ENCODE measurements around the gene CKB.

The CKB gene

DNA sequence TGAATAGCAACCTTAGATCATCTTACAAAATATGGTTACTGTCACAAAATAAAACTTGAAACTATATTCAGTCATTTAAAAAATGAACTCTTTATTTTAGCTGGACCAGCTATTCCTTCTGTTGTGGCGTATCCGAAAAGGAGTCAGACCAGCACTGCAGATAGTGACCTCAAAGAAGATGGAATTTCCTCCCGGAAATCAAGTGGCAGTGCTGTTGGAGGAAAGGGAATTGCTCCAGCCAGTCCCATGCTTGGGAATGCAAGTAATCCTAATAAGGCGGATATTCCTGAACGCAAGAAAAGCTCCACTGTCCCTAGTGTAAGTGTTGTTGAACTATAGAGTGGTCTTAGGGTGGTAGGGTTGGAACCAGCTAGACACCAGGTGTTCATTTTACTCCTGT, 47.7 kb downstream of the CKB start:
- TF ChIP-seq, protein P1, sequence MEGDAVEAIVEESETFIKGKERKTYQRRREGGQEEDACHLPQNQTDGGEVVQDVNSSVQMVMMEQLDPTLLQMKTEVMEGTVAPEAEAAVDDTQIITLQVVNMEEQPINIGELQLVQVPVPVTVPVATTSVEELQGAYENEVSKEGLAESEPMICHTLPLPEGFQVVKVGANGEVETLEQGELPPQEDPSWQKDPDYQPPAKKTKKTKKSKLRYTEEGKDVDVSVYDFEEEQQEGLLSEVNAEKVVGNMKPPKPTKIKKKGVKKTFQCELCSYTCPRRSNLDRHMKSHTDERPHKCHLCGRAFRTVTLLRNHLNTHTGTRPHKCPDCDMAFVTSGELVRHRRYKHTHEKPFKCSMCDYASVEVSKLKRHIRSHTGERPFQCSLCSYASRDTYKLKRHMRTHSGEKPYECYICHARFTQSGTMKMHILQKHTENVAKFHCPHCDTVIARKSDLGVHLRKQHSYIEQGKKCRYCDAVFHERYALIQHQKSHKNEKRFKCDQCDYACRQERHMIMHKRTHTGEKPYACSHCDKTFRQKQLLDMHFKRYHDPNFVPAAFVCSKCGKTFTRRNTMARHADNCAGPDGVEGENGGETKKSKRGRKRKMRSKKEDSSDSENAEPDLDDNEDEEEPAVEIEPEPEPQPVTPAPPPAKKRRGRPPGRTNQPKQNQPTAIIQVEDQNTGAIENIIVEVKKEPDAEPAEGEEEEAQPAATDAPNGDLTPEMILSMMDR (IDR thresholded peaks at IDR 0.05) = no peak

DNA sequence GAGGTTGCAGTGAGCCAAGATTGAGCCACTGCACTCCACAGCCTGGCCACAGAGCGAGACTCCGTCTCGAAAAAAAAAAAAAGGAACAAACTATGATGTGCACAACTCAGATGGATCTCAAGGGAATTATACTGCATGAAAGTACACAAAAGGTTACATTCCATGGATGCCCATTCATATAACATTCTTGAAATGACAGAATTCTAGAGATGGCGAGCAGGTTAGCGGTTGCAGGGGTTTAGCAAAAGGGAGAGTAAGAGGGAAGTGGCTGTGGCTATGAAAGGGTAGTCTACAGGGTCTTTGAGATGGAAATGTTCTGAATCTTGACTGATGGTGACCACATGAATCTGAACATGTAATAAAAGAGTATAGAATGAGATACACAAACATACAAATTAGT, 49.7 kb downstream of the CKB start:
- TF ChIP-seq, protein P1 (IDR thresholded peaks at IDR 0.05) = no peak
